GM21737 (cell line): ENCODE results near the gene RTEL1.
"Not testable (repeated sequence)": the region's sequence is repeated elsewhere in the genome, so short reads cannot be mapped to it uniquely, and the experiment has no call there.

Experiments
- ATAC-seq: cut with Tn5 transposase; IDR thresholded peaks from one replicate; pipeline ENCODE4 v1.9.1; 2021; ENCODE audit warnings: mild to moderate bottlenecking, moderate library complexity; ENCODE audit not compliant: unreplicated experiment

RTEL1 gene

GRCh38 chr20:63664861-63665594 is 6.9 kb downstream of the RTEL1 start:
- ATAC-seq, result no peak

- ATAC-seq, result no peak
Measured at GRCh38 chr20:63665708-63666107, 7.6 kb downstream of the RTEL1 start.

GRCh38 chr20:63667858-63668257 is 9.7 kb downstream of the RTEL1 start:
- ATAC-seq, result no peak

- no peak for ATAC-seq
Measured at GRCh38 chr20:63668351-63668750, 10.2 kb downstream of the RTEL1 start.

- not testable (repeated sequence) for ATAC-seq
Measured at GRCh38 chr20:63671695-63672094, 13.6 kb downstream of the RTEL1 start.

GRCh38 chr20:63672666-63673065 is 14.6 kb downstream of the RTEL1 start:
- no peak for ATAC-seq

- ATAC-seq, result no peak
Measured at GRCh38 chr20:63673951-63674350, 15.8 kb downstream of the RTEL1 start.

- no peak for ATAC-seq
Measured at GRCh38 chr20:63675681-63676368, 17.7 kb downstream of the RTEL1 start.

GRCh38 chr20:63678071-63678470 is 20.0 kb downstream of the RTEL1 start:
- no peak for ATAC-seq

- ATAC-seq, result no peak
Measured at GRCh38 chr20:63678667-63679465, 20.8 kb downstream of the RTEL1 start.

- ATAC-seq, result no peak
Measured at GRCh38 chr20:63679799-63680305, 21.7 kb downstream of the RTEL1 start.

- ATAC-seq, result no peak
Measured at GRCh38 chr20:63680427-63680826, 22.3 kb downstream of the RTEL1 start.

- ATAC-seq, result no peak
Measured at GRCh38 chr20:63680857-63681608, 22.9 kb downstream of the RTEL1 start.

GRCh38 chr20:63681609-63682142 is 23.6 kb downstream of the RTEL1 start:
- ATAC-seq, result no peak

GRCh38 chr20:63682384-63683139 is 24.4 kb downstream of the RTEL1 start:
- no peak for ATAC-seq

GRCh38 chr20:63685269-63686026 is 27.3 kb downstream of the RTEL1 start:
- no peak for ATAC-seq

GRCh38 chr20:63686094-63686491 is 28.0 kb downstream of the RTEL1 start:
- no peak for ATAC-seq

- no peak for ATAC-seq
Measured at GRCh38 chr20:63686492-63687321, 28.6 kb downstream of the RTEL1 start.
